H54 (cell line): Measurements from ENCODE around the gene F2.
A peak's percentile ranks its signal among the peaks of the same experiment; 100 is the strongest.

Experiments
- DNase-seq: peaks from one replicate; pipeline ENCODE4 v3.0.0; 2011; ENCODE audit warnings: low spot score, mixed read lengths; ENCODE audit not compliant: insufficient read length
- FAIRE-seq: peaks from 3 replicates; lab custom pipeline; 2011; peaks lifted over from hg19 to GRCh38; lab: Jason Lieb, UNC
- POLR2A ChIP-seq: IDR thresholded peaks from 2 replicates; pipeline ENCODE4 v1.6.1; 2011; ENCODE audit warnings: low read depth, mild to moderate bottlenecking, low read length

Gene F2

GRCh38 chr11:46718155-46719019 lies 626 bp upstream of the F2 start:
- peak; percentile 44 for DNase-seq
- no peak for TF ChIP-seq POLR2A
- FAIRE-seq, result no peak

DNA sequence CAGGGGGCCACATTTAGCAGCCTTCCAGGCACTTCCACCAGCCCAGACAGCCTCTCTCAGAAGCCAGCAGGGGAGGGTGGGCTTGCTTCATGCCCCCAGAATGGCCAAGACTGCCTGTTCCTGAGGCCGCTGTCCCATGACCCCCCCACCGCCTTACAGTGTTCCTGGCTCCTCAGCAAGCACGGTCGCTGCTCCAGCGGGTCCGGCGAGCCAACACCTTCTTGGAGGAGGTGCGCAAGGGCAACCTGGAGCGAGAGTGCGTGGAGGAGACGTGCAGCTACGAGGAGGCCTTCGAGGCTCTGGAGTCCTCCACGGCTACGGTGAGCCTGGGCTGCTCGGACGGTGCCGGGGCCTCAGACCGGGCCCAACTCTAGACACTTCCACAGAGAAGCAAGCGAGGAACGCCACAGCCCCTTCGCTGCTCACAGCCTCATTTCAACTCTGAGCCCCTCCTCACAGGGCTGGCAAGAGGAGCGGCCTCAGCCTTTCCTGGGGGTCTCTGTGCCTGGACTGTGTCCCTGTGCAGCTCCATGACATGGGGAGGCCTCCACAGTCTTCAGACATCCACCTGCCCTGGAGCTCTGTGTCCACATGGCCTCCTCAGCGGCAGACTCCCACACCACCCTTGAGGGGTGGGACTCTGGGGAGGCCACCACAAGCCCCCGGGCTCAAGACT lies 668 bp downstream of the F2 start:
- no peak for TF ChIP-seq POLR2A
- FAIRE-seq, result no peak
- DNase-seq, result no peak

DNA sequence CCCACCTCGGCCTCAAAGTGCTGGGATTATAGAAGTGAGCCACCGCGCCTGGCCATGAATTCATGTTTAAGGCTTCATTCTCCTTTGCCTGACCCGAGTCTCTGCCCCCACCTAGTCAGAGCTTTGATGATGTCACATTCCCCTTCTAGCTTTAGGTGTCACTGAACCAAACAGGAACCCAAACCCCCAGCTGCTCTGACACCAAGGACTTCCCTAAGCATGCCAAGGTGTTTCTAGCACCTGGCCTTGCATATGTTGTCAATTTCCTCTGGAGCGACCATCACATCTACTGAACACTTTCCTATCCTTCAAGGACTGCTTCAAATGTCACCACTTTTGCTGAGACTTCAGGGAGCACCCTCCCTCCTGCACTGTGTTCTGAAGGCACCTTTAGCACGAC lies 2.3 kb downstream of the F2 start:
- FAIRE-seq (no peak), DNase-seq (no peak)
- TF ChIP-seq POLR2A, result no peak

DNA sequence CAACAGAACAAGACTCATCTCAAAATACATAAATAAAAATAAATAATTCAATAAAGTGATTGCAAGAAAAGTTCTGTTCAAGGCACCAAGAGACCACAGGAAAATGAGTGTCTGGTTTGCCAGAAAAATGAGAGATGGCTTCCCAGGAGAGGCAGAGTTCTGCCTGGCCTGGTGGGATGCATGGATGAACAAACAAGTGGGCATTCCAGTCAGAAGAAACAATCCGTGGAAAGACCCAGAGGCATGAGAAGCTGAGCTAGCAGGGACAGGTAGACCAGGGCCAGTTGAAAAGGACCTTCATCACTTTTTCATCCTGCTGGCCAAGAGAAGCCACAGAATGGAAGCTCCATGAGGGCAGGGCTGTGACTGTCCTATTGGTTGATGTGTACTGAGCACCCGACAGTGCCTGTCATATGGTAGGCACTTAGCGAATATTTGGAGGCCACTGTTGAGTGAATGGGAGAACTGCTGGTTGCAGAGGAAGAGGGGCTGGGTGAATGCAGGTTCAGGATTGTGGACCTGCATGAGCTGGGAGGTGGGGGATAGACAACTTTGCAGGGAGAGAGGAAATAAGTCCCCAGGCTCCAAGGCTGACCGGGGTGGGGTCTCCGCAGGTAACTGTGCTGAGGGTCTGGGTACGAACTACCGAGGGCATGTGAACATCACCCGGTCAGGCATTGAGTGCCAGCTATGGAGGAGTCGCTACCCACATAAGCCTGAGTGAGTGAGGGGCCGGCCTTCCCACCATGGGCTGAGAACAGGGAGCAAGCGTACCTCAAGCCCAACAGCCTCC lies 3.7 kb downstream of the F2 start:
- DNase-seq (no peak), FAIRE-seq (no peak)
- no peak for TF ChIP-seq POLR2A

DNA sequence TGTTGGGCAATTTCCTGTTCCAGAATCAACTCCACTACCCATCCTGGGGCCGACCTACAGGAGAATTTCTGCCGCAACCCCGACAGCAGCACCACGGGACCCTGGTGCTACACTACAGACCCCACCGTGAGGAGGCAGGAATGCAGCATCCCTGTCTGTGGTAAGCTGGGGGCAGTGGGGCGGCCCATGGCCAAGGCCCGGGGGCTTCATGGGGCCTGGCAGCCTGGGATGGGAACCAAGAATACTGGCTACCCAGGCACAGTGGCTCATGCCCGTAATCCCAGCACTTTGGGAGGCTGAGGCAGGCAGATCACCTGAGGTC lies 4.3 kb downstream of the F2 start:
- FAIRE-seq (no peak), DNase-seq (no peak)
- TF ChIP-seq POLR2A, result no peak

DNA sequence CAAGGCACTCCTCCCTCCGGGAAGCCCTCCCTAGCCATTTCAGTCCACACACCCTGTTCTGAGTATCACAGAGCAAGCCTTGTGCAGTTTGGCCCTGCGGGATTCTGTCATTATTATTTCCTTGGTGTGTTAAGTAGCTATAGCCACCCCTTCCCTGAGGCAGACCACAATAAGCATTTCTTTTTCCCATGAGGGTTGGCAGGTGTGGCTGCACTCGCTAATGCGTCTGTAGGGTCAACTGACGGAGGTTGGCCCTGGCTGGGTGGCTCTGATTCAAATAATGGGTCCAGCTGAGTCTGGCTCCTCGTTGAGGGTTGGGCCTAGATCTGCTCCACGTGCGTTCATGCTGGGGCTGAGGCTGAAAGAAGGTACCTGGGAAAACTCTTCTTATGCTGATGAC lies 5.1 kb downstream of the F2 start:
- DNase-seq (no peak), FAIRE-seq (no peak)
- no peak for TF ChIP-seq POLR2A

- TF ChIP-seq POLR2A, result no peak
- no peak for FAIRE-seq
- DNase-seq, result no peak
These were observed 6.6 kb downstream of the F2 start for GRCh38 chr11:46725338-46726205.

- no peak for DNase-seq
- TF ChIP-seq POLR2A, result no peak
- FAIRE-seq, result no peak
These were observed 7.3 kb downstream of the F2 start for GRCh38 chr11:46726206-46726862.

DNA sequence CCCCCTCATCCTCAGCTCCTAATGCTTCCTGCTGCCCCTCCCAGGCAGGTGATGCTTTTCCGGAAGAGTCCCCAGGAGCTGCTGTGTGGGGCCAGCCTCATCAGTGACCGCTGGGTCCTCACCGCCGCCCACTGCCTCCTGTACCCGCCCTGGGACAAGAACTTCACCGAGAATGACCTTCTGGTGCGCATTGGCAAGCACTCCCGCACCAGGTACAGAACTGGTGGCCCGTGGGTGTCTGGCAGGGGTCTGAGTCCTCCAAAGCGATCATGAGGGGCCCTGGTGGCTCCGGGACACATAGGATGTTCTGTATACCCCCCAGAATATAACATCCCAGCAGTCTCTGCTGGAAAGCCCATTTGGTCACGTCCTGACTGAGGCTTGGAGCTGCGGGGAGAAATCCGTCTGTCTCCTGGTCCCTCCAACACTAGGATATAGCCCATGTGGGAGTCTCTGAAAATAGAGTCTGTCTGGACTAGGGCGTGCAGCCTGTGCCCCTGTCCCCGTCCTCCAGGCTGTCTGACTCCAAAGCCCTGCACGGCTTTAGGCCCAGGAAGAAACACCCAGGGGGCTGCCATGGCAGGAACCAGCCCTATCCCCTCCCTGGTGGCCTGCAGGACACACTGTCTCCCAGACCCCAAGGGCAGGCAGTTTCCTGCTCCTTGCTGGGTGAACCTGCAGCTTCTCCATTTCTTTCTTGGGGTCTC lies 9.1 kb downstream of the F2 start:
- DNase-seq, result no peak
- no peak for FAIRE-seq
- no peak for TF ChIP-seq POLR2A

- DNase-seq (no peak), FAIRE-seq (no peak)
- TF ChIP-seq POLR2A, result no peak
These were observed 9.6 kb downstream of the F2 start for GRCh38 chr11:46728659-46729040.

GRCh38 chr11:46729110-46730027 lies 10.4 kb downstream of the F2 start:
- DNase-seq (no peak), FAIRE-seq (no peak)
- TF ChIP-seq POLR2A, result no peak
